ENCODE measurements around the gene SLC9A1.

The SLC9A1 gene

DNA sequence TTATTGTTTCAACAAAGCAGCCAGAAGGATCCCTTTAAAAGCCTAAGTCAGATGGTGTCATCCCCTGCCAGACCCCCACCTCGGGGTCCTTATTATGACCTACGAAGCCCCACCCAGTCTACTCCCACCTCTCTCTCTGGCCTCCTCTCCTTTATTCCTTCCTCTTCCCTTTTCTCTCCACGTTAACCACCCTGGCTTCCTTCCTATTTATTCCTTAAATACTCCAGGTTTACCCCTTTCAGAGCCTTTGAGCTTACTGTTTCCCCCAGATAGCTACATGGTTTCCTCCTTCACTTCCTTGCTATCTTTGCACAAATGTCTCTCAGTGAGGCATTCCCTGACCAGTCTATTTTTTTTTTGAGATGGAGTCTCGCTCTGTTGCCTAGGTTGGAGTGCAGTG lies 12.0 kb upstream of the SLC9A1 start:
- Histone ChIP-seq H3K27ac (ENCODE audit: poor library complexity, severe bottlenecking) (no peak overlapping the region), H3K9me3 (ENCODE audit: severe bottlenecking) (no peaks in the 10 kb centered on the region), H3K4me1 (ENCODE audit: insufficient read depth, poor library complexity, severe bottlenecking) (no peaks in the 10 kb centered on the region), H3K27me3 (ENCODE audit: insufficient read depth, poor library complexity, severe bottlenecking) (no peaks in the 10 kb centered on the region), H3K4me3 (ENCODE audit: severe bottlenecking) (no peak overlapping the region), H3K36me3 (ENCODE audit: low read depth) (no peaks in the 10 kb centered on the region)
- DNase-seq (ENCODE audit: low spot score) (no peak), ATAC-seq (ENCODE audit: low read depth) (no peak)
- TF ChIP-seq, protein P1, sequence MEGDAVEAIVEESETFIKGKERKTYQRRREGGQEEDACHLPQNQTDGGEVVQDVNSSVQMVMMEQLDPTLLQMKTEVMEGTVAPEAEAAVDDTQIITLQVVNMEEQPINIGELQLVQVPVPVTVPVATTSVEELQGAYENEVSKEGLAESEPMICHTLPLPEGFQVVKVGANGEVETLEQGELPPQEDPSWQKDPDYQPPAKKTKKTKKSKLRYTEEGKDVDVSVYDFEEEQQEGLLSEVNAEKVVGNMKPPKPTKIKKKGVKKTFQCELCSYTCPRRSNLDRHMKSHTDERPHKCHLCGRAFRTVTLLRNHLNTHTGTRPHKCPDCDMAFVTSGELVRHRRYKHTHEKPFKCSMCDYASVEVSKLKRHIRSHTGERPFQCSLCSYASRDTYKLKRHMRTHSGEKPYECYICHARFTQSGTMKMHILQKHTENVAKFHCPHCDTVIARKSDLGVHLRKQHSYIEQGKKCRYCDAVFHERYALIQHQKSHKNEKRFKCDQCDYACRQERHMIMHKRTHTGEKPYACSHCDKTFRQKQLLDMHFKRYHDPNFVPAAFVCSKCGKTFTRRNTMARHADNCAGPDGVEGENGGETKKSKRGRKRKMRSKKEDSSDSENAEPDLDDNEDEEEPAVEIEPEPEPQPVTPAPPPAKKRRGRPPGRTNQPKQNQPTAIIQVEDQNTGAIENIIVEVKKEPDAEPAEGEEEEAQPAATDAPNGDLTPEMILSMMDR (IDR thresholded peaks at IDR 0.05; ENCODE audit: poor library complexity, severe bottlenecking): no peak

DNA sequence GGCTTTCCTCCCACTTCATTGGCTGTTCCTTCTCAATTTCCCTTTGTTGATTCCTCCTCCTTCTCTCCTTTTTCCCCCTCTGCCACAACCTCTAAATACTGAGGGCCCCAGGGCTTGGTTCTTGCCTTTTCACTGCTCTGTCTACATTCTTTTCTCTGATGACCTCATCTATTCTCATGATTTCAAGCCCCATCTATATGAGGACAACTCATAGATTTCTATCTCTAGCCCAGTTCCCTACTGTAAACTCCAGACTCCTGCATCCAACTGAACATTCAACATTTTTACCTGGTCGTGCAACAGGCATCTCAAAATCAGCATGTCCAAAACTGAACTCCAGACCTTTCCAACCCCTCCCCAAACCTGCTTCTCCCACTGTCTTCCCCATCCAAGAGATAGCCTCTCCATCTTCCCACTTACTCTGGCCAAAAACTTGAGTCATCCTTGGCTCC lies 11.5 kb upstream of the SLC9A1 start:
- Histone ChIP-seq H3K9me3 (ENCODE audit: severe bottlenecking) (no peaks in the 10 kb centered on the region), H3K4me3 (ENCODE audit: severe bottlenecking) (no peak overlapping the region), H3K36me3 (ENCODE audit: low read depth) (no peaks in the 10 kb centered on the region), H3K4me1 (ENCODE audit: insufficient read depth, poor library complexity, severe bottlenecking) (no peaks in the 10 kb centered on the region), H3K27ac (ENCODE audit: poor library complexity, severe bottlenecking) (no peak overlapping the region), H3K27me3 (ENCODE audit: insufficient read depth, poor library complexity, severe bottlenecking) (no peaks in the 10 kb centered on the region)
- DNase-seq (ENCODE audit: low spot score) (no peak), ATAC-seq (ENCODE audit: low read depth) (peak; percentile 78; the same call in 2 of the 3 replicates)
- TF ChIP-seq, protein P1 (IDR thresholded peaks at IDR 0.05; ENCODE audit: poor library complexity, severe bottlenecking): no peak

DNA sequence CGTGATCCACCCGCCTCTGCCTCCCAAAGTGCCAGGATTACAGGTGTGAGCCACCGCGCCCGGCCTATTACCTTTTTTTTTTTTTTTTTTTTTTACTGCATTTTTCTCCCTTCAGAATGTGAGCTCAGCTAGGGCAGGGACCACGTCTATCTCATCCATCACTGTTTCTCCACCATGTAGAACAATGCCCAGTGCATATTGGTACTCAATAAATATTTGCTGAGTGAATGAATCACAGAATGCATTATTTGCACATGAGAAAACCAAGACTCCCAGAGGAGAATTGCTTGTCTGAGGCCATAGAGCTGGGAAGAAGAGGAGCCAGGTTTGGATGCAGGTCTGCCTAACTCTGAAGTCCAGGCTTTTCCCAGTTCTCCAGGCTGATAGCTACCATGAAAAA lies 8.2 kb upstream of the SLC9A1 start:
- ATAC-seq (ENCODE audit: low read depth) (peak; percentile 71), DNase-seq (ENCODE audit: low spot score) (no peak)
- no peaks in the 10 kb centered on the region for H3K9me3 ChIP-seq (ENCODE audit: severe bottlenecking)
- H3K27me3 ChIP-seq (ENCODE audit: insufficient read depth, poor library complexity, severe bottlenecking): no peaks in the 10 kb centered on the region
- no peaks in the 10 kb centered on the region for H3K36me3 ChIP-seq (ENCODE audit: low read depth)
- no peak overlapping the region for H3K4me3 ChIP-seq (ENCODE audit: severe bottlenecking)
- H3K27ac ChIP-seq (ENCODE audit: poor library complexity, severe bottlenecking): no peak overlapping the region
- TF ChIP-seq, protein P1 (IDR thresholded peaks at IDR 0.05; ENCODE audit: poor library complexity, severe bottlenecking): no peak
- H3K4me1 ChIP-seq (ENCODE audit: insufficient read depth, poor library complexity, severe bottlenecking): no peaks in the 10 kb centered on the region

DNA sequence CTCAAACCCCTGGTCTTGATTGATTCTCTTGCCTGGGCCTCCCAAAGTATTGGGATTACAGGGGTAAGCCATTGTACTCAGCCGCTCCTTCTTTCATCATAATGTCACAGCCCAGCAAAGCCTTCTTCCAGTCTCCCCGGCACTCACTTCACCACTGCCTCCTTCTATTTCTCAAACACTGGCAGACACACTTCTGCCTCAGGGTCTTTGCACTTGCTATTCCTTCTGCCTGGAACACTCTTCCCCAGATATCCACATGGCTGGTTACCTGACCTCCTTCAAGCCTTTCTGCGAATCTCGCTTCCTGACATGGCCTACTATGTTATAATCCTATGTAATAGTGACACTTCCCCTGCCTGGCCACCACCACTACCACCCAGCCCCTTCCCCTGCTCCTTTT lies 7.2 kb upstream of the SLC9A1 start:
- no peak for ATAC-seq (ENCODE audit: low read depth)
- H3K9me3 ChIP-seq (ENCODE audit: severe bottlenecking): no peaks in the 10 kb centered on the region
- no peaks in the 10 kb centered on the region for H3K4me1 ChIP-seq (ENCODE audit: insufficient read depth, poor library complexity, severe bottlenecking)
- no peak for DNase-seq (ENCODE audit: low spot score)
- H3K27ac ChIP-seq (ENCODE audit: poor library complexity, severe bottlenecking): no peak overlapping the region
- H3K36me3 ChIP-seq (ENCODE audit: low read depth): no peaks in the 10 kb centered on the region
- TF ChIP-seq, protein P1 (IDR thresholded peaks at IDR 0.05; ENCODE audit: poor library complexity, severe bottlenecking): no peak
- H3K4me3 ChIP-seq (ENCODE audit: severe bottlenecking): no peak overlapping the region
- H3K27me3 ChIP-seq (ENCODE audit: insufficient read depth, poor library complexity, severe bottlenecking): no peaks in the 10 kb centered on the region

DNA sequence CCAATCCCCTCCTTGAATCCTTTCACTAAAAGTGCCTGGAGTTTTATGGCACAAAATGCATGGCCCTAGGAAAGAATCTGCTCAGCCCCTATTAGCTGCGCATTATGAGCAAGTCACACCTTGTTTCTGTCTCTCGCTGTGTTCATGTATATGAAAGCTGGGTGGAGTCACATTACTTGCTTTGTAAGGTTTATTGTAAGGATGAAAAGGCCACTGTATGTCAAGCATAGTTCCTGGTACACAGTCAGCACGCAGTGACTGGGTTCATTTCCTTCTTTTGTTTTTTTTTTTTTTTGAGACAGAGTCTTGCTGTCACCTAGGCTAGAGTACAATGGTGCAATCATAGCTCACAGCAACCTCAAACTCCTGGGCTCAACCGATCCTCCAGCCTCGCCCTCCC lies 6.7 kb upstream of the SLC9A1 start:
- Histone ChIP-seq H3K27ac (ENCODE audit: poor library complexity, severe bottlenecking) (no peak overlapping the region), H3K36me3 (ENCODE audit: low read depth) (no peaks in the 10 kb centered on the region), H3K4me1 (ENCODE audit: insufficient read depth, poor library complexity, severe bottlenecking) (no peaks in the 10 kb centered on the region), H3K4me3 (ENCODE audit: severe bottlenecking) (no peak overlapping the region), H3K9me3 (ENCODE audit: severe bottlenecking) (no peaks in the 10 kb centered on the region), H3K27me3 (ENCODE audit: insufficient read depth, poor library complexity, severe bottlenecking) (no peaks in the 10 kb centered on the region)
- TF ChIP-seq, protein P1 (IDR thresholded peaks at IDR 0.05; ENCODE audit: poor library complexity, severe bottlenecking): no peak
- DNase-seq (ENCODE audit: low spot score) (no peak), ATAC-seq (ENCODE audit: low read depth) (peak; percentile 47; the same call in 2 of the 3 replicates)

Measured in RWPE2 (cell line).